Posterior vena cava (tissue), 2 donors: ENCODE results near the gene KLHL18. TPM values are rescaled to one million over a fixed set of nuclear protein-coding genes. Genes with fewer than 3 reads are reported as not detected.
"Not testable (repeated sequence)": the region's sequence is repeated elsewhere in the genome, so short reads cannot be mapped to it uniquely, and the experiment has no call there.

ENCODE experiments used
- DNase-seq: peaks from one replicate; pipeline ENCODE4 v3.0.0-alpha.2; 2020; ENCODE audit warnings: low spot score
- intact Hi-C, 2 donors: fragments of 100-400 bp; cut with DNase I; formaldehyde crosslinking; loops; one replicate each; pipeline versions ENCODE4 v1.14.1 to v1.14.2; 2022 to 2023
- long read RNA-seq, 2 donors: library from polyadenylated mRNA; unstranded; transcript quantifications; one replicate each; pipeline ENCODE4 v2.0.0, GENCODE V29; 2020 to 2021
- total RNA-seq, 2 donors: library from RNA; stranded (reverse); fragmentation: NEBNext Ultra II Directional; extraction: Animal tissue kit (Norgen Biotek cat#: 25700); gene quantifications; one replicate each; pipeline ENCODE4 v1.2.1, GENCODE V29; 2021
- donor health status: DM: yes; HTN: yes; CAD: no.
- donor health status: DM: yes; HTN: yes; CAD: no.

KLHL18 gene
- total RNA-seq: 10 to 100 TPM; 21.2 to 21.6 TPM
- long read RNA-seq, donor 1, full-length matches to known transcripts: 1 of 11 reads
- long read RNA-seq, donor 1, partial matches to known transcripts: 3 of 11 reads
- long read RNA-seq, donor 1, other reads (novel, unspliced or antisense): 7 of 11 reads
- long read RNA-seq, donor 2, full-length matches to known transcripts: 18 of 62 reads
- long read RNA-seq, donor 2, partial matches to known transcripts: 23 of 62 reads
- long read RNA-seq, donor 2, other reads (novel, unspliced or antisense): 21 of 62 reads

- intact Hi-C loops: no loop called here
- peak; percentile 98 for DNase-seq
Measured at GRCh38 chr3:47282424-47283192, at the start of gene KLHL18, which contains the start of gene KIF9. KLHL18 (plus strand) TSS chr3:47282944; CDS start chr3:47282966, 22 bp downstream. KIF9 (minus strand) TSS chr3:47282799; CDS start chr3:47277374, 5,425 bp downstream.

- intact Hi-C loops: no loop called here
- no peak for DNase-seq
Measured at GRCh38 chr3:47238017-47238416, 44.7 kb upstream of the KLHL18 start.

- DNase-seq: no peak
- intact Hi-C loops: no loop called here
Measured at GRCh38 chr3:47239929-47240328, 42.8 kb upstream of the KLHL18 start.

- no peak for DNase-seq
- intact Hi-C loops: no loop called here
Measured at GRCh38 chr3:47243419-47244147, 39.2 kb upstream of the KLHL18 start.

- intact Hi-C loops: no loop called here
- no peak for DNase-seq
Measured at GRCh38 chr3:47244531-47245100, 38.1 kb upstream of the KLHL18 start.

GRCh38 chr3:47245271-47245670 lies 37.5 kb upstream of the KLHL18 start:
- peak; percentile 1 for DNase-seq
- intact Hi-C loops: no loop called here

- intact Hi-C loops: no loop called here
- peak; percentile 53 for DNase-seq
Measured at GRCh38 chr3:47247131-47248064, 35.3 kb upstream of the KLHL18 start.

- DNase-seq: peak; percentile 59
- intact Hi-C loops: no loop called here
Measured at GRCh38 chr3:47250309-47251060, 32.3 kb upstream of the KLHL18 start.

GRCh38 chr3:47251085-47251484 lies 31.7 kb upstream of the KLHL18 start:
- DNase-seq: peak; percentile 18
- intact Hi-C loops: not testable (repeated sequence)

GRCh38 chr3:47251689-47252088 lies 31.1 kb upstream of the KLHL18 start:
- peak; percentile 14 for DNase-seq
- intact Hi-C loops: no loop called here

- peak; percentile 14 for DNase-seq
- intact Hi-C loops: not testable (repeated sequence)
Measured at GRCh38 chr3:47256331-47256730, 26.4 kb upstream of the KLHL18 start.

GRCh38 chr3:47259114-47259513 lies 23.6 kb upstream of the KLHL18 start:
- DNase-seq: peak; percentile 47
- intact Hi-C loops: no loop called here

GRCh38 chr3:47260605-47261004 lies 22.1 kb upstream of the KLHL18 start:
- intact Hi-C loops: no loop called here
- DNase-seq: peak; percentile 41

- DNase-seq: peak; percentile 48
- intact Hi-C loops: no loop called here
Measured at GRCh38 chr3:47261301-47261700, 21.4 kb upstream of the KLHL18 start.

GRCh38 chr3:47265008-47265407 lies 17.7 kb upstream of the KLHL18 start:
- no peak for DNase-seq

GRCh38 chr3:47265725-47266428 lies 16.9 kb upstream of the KLHL18 start:
- intact Hi-C loops: no loop called here
- DNase-seq: no peak

More at GRCh38 chr3:47265008-47265407, 17.7 kb upstream of the KLHL18 start:
- intact Hi-C loops: no loop called here
